Activated T-helper 9 cell treated with anti-CD3 and anti-CD28 coated beads, Interleukin-2, amount 50 U/mL, for 16 hours (primary cell): Measurements from ENCODE around the gene ULBP1.
"Not testable (repeated sequence)": the region's sequence is repeated elsewhere in the genome, so short reads cannot be mapped to it uniquely, and the experiment has no call there.

Experiments
- DNase-seq: peaks from one replicate; pipeline ENCODE4 v3.0.0-alpha.2; 2020; ENCODE audit warnings: low read depth

The ULBP1 gene

DNA sequence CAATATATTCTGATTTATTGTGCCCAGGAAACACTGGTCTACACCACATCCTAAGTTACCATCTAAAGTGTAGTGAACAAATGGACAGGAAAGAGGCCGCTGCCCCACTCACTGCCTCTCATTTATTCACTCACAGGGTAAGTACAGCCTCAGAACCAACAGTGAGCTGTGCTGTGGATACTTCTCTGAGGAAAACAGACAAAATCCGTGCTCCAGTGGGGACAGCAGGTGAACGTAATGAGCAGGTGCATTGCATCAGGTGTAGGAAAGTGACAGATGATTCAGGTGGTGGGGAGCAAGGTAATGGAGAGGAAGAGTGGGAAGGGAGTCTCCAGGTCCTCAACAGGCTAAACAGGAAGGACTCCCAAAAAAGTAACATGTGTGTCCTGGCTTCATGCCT, 30.3 kb upstream of the ULBP1 start:
- no peak for DNase-seq

- peak; percentile 52 for DNase-seq
Measured at GRCh38 chr6:149934249-149935156, 29.2 kb upstream of the ULBP1 start.

DNA sequence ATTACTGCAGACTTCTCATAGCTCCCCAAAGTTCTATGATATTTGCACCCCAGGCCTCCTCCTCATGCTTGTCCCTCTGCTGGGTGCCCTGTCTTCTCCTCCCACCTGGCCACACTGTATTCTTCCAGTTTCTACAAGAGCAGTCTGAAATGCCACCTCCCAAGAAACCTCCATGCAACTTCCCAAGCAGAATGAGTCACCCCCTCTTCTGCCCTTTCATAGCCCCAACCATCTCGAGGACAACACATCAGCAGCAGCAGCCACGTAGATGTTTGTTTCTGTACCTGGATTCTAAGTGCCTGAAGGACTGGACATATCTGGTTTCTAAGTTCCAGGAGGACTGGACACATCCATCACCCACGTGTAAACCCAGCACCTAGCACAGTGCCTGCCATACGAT, 28.5 kb upstream of the ULBP1 start:
- no peak for DNase-seq

DNA sequence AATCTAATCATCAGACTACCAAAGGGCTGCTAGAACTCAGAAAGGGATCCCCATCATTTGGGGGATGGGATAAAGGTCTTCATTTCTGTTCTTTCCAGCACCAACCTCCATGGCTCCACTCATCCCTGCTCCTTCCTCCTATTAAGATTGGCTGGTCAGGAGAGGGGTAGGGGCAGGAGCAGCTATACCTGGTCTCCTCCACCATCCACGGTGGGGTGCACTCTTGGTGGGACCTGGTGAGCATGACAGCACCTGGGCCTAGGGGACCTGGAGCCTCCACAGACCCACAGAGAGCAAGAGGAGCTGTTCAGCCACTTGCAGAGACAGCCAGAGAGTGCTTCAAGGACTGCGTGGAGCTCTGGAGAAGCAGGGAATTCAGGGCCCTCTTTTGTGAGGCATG, 28.1 kb upstream of the ULBP1 start:
- DNase-seq, result no peak

DNA sequence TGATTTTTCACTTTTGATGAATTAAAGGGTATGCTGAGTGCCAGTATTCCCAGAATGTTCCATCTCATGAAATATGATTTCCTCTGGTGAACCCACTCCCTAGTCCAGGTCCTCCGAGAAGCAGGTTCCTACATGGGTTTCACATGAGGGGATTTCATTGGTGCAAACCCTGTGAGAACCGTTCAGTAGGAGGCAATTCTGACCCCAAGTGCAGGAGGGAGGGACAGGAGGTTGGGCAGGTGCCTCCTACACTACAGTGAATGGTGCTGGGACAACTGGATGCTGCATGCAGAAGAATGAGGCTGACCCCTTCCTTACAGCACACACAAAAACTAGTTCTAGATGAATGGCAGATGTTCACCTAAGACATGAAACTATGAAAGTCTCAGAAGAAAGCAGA, 27.0 kb upstream of the ULBP1 start:
- DNase-seq, result no peak

GRCh38 chr6:149938013-149938570, 25.7 kb upstream of the ULBP1 start:
- not testable (repeated sequence) for DNase-seq

DNA sequence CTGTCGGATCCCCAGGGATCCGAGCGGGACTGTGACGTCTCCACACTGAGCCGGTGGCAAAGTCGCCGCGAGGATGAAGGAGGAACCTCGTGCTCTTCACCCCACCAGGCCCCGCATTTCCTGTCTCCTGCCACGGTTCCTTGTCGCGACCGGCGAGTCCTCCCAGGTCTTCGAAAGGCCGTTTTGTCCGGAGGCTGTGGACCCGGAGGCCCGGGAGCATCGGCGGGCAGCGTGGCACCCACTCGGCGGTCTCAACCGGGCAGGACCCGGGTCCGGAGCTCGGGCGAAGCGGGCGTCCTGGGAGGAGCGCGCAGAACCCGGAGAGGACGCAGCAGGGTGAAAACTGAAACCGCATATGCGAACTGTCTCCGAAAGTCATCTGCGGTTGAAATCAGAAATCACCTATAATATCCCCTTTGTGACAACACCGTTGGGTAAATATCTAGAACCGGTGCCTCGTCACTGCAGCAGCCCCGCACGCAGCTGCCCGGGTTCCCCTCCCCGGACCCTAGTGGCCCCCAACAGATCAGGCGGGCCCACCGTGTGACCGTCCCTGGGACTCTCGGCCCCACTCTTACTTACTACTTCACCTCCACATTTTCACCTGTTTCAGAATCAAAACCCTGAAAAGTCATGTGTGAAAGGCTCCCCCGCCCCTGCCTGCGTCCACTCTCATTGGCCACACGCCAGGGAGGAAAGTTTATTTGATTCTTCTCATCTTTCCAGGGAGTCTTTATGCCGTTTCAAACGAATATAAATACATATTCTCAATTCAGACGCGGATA, 25.0 kb upstream of the ULBP1 start:
- DNase-seq, result peak; percentile 30

- no peak for DNase-seq
Measured at GRCh38 chr6:149939356-149939648, 24.4 kb upstream of the ULBP1 start.

DNA sequence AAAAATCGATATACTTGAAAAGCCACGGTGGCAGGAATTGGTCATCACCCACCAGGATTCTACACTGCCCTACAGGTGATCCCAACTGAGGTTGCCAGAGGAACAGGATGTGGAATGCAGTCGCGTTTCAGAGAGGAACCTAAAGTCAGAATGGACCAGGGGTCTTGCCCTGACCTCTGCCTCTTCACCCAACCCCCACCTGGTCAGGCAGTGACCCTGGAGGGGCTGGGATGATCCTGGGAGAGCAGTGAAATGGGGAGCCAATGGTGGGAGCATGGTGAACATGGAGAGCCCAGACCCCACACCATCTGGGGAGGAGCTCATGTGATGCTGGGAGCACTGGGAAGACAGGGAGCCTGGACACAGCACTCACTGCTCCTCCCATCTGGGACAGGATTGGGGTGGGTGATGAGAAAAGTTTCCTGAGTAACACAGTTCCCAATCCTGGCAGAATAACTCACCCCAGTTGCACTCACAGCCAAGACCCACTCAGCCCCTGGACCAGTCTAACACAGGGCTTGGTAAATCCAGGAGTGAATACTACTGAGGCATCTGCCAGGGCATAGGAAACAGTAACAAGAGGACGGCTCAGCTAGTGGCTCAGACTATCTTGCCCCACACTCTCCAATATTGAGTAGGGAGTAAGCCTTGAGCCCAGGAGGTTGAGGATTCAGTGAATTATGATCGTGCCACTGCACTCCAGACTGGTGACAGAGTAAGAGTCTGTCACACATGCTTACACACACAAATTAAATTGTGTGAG, 23.7 kb upstream of the ULBP1 start:
- no peak for DNase-seq

GRCh38 chr6:149940672-149940982, 23.1 kb upstream of the ULBP1 start:
- no peak for DNase-seq

GRCh38 chr6:149941583-149942460, 21.9 kb upstream of the ULBP1 start, which contains the start of gene ULBP2:
Gene ULBP2, plus strand, starts transcription at chr6:149942014. Its CDS starts 59 bp downstream, at chr6:149942073.
- peak; percentile 82 for DNase-seq

DNA sequence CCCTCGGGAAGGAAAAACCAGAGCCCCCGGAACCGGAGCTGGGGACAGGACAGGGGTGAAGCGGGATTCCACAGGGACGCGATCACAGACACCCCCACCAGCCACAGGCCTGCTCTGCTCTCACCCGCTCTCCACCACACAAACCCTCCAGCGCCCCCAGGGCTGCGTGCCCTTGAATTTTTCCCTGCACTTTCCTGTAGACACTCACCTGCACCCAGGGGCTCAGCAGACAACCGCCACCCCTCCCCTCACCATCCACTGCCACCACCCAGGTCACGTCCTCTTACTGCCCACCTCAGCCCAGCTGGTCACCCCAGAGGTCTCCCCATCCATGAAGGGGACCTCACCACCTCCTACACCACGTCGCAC, 21.3 kb upstream of the ULBP1 start:
- DNase-seq, result no peak

GRCh38 chr6:149943321-149943720, 20.4 kb upstream of the ULBP1 start:
- not testable (repeated sequence) for DNase-seq

DNA sequence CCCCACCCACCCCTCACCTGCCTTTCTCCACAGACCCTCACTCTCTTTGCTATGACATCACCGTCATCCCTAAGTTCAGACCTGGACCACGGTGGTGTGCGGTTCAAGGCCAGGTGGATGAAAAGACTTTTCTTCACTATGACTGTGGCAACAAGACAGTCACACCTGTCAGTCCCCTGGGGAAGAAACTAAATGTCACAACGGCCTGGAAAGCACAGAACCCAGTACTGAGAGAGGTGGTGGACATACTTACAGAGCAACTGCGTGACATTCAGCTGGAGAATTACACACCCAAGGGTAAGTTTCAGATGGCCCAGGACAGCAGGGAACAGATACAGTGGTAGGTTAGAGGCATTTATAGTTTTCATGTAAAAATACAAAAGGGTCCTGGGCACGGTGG, 18.5 kb upstream of the ULBP1 start:
- DNase-seq, result not testable (repeated sequence)

GRCh38 chr6:149946631-149947030, 17.1 kb upstream of the ULBP1 start:
- not testable (repeated sequence) for DNase-seq

DNA sequence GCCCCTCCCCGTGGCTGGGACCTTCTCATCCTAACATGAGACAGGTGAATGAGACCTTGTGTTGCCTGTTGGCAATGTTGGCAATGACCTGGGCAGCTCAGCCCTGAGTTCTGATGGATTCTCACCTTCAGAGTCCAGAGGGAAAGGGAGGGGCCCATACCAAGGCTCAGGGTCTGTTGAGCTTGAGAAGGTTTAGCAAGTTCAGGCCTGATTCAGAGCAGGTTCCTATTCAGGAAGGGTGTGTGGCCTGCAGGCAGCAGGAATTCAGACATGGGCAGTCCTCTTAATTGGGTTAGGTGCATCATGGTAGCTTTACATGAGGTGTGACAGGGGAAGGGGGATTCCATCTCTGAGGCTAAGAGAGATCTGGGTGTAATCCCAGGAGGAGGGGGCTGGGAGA, 16.2 kb upstream of the ULBP1 start:
- not testable (repeated sequence) for DNase-seq

GRCh38 chr6:149948011-149948410, 15.7 kb upstream of the ULBP1 start:
- DNase-seq, result no peak

GRCh38 chr6:149948616-149949015, 15.1 kb upstream of the ULBP1 start:
- DNase-seq, result no peak

- no peak for DNase-seq
Measured at GRCh38 chr6:149950423-149950822, 13.3 kb upstream of the ULBP1 start.

GRCh38 chr6:149951096-149951495, 12.6 kb upstream of the ULBP1 start:
- DNase-seq, result no peak

DNA sequence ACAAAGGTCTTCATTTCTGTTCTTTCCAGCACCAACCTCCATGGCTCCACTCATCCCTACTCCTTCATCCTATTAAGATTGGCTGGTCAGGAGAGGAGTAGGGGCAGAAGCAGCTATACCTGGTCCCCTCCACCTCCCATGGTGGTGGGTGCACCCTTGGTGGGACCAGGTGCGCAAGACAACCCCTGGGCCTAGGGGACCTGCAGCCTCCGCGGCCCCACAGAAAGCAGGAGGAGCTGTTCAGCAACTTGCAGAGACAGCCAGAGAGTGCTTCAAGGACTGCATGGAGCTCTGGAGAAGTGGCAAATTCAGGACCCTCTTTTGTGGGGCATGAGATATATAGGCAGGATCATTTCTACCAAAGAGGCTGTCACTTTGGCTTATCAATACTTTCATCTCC, 12.1 kb upstream of the ULBP1 start:
- DNase-seq, result no peak
